GM12878 (cell line): Measurements from ENCODE around the gene CLEC2L.

ENCODE experiments used
- CHD1 ChIP-seq: IDR thresholded peaks from 2 replicates; pipeline ENCODE4 v1.6.1; 2012; ENCODE audit warnings: low read depth, low read length, improper control_type of control experiment
- DPF2 ChIP-seq: fragments of 450-650 bp; IDR thresholded peaks from 2 replicates; pipeline ENCODE4 v1.6.1; 2017; ENCODE audit warnings: mild to moderate bottlenecking
- ESRRA ChIP-seq: IDR thresholded peaks from 2 replicates; pipeline ENCODE4 v1.6.1; 2012; ENCODE audit warnings: mild to moderate bottlenecking, low read length, improper control_type of control experiment
- GABPA ChIP-seq: IDR thresholded peaks from 2 replicates; pipeline ENCODE4 v1.6.1; 2014; ENCODE audit warnings: antibody characterized with exemption, low read depth, mild to moderate bottlenecking, inconsistent platforms
- MEF2A ChIP-seq: IDR thresholded peaks from 2 replicates; pipeline ENCODE4 v1.6.1; 2011; ENCODE audit warnings: low read depth, mild to moderate bottlenecking, low read length, moderate library complexity; ENCODE audit not compliant: insufficient read depth
- POLR2A ChIP-seq: IDR thresholded peaks from 2 replicates; pipeline ENCODE4 v1.6.1; 2011; ENCODE audit warnings: low read depth, mild to moderate bottlenecking, low read length
- RELA ChIP-seq: fragments of 450-650 bp; IDR thresholded peaks from 2 replicates; pipeline ENCODE4 v1.8.0; 2014; ENCODE audit warnings: borderline replicate concordance; ENCODE audit not compliant: partially characterized antibody
- SREBF1 ChIP-seq: IDR thresholded peaks from 2 replicates; pipeline ENCODE4 v1.6.1; 2012; ENCODE audit warnings: mild to moderate bottlenecking, low read length
- TAF1 ChIP-seq: IDR thresholded peaks from 2 replicates; pipeline ENCODE4 v1.6.1; 2011; ENCODE audit warnings: mild to moderate bottlenecking, low read depth, low read length, borderline replicate concordance
- ZNF274 ChIP-seq: IDR thresholded peaks from one replicate; pipeline ENCODE4 v1.8.0; 2011; ENCODE audit not compliant: insufficient read length, insufficient read depth
- TF ChIP-seq, protein P1 (sequence below): IDR thresholded peaks from 2 replicates; pipeline ENCODE4 v1.6.1; 2012; ENCODE audit warnings: low read depth, low read length, improper control_type of control experiment
- TF ChIP-seq, protein P2 (sequence below), 3 experiments: IDR thresholded peaks in 2 of 3; conservative IDR thresholded peaks in 1 of 3; 2 replicates each; pipeline ENCODE4 v1.5.1; 2011; ENCODE audit warnings: low read depth in 3 of 3, low read length in 3 of 3, mild to moderate bottlenecking in 3 of 3, control low read depth in 2 of 3, moderate library complexity in 2 of 3, inconsistent platforms in 1 of 3, mixed read lengths in 1 of 3; ENCODE audit not compliant: control insufficient read depth in 2 of 3, insufficient read depth in 1 of 3; ENCODE audit errors: extremely low read depth in 1 of 3

DNA sequence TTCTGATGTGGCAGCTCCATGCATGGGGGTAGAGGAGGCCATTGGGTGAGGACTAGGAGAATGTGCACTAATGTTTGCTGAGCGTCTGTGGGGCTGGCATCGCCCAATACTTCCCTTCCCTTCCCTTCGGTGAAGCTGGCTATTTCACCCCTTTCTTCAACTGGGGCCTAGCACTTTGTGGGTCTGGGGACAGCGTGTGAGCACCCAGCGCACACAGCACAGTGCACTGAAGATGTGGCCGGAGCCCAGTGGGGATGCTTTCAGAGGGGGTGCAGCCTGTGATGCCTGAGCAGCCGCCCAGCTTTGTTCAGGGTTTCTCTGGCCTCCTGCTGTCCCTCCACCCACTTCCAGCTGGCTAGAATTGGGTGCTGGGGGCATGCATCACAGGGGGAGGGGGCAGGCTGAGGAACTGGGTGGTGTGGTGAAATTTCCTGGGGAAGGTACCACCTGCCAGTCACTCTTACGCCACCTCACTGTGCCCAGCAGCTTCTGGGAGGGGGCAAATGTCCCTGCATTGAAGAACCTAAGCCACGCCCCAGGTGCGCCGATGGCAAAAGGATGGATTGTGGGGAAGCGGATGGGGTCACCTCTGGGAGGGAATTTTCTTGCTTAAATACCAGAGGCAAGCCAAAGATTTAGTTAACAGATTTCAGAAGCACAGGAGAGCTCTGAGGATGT lies 45.5 kb downstream of the CLEC2L start:
- TF ChIP-seq POLR2A (no peak), ZNF274 (no peak), CHD1 (no peak), GABPA (no peak), ESRRA (no peak), TAF1 (no peak), RELA (no peak), DPF2 (no peak), MEF2A (no peak), SREBF1 (no peak)
- TF ChIP-seq, protein P1, sequence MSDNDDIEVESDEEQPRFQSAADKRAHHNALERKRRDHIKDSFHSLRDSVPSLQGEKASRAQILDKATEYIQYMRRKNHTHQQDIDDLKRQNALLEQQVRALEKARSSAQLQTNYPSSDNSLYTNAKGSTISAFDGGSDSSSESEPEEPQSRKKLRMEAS = no peak
- TF ChIP-seq, protein P2, sequence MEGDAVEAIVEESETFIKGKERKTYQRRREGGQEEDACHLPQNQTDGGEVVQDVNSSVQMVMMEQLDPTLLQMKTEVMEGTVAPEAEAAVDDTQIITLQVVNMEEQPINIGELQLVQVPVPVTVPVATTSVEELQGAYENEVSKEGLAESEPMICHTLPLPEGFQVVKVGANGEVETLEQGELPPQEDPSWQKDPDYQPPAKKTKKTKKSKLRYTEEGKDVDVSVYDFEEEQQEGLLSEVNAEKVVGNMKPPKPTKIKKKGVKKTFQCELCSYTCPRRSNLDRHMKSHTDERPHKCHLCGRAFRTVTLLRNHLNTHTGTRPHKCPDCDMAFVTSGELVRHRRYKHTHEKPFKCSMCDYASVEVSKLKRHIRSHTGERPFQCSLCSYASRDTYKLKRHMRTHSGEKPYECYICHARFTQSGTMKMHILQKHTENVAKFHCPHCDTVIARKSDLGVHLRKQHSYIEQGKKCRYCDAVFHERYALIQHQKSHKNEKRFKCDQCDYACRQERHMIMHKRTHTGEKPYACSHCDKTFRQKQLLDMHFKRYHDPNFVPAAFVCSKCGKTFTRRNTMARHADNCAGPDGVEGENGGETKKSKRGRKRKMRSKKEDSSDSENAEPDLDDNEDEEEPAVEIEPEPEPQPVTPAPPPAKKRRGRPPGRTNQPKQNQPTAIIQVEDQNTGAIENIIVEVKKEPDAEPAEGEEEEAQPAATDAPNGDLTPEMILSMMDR (IDR thresholded peaks at IDR 0.05 in 2 of 3, conservative IDR thresholded peaks at IDR 0.05 in 1 of 3; ENCODE audit: control insufficient read depth in 2 of 3, extremely low read depth in 1 of 3, insufficient read depth in 1 of 3, low read depth in 3 of 3, low read length in 3 of 3) = no peak
